Hematopoietic multipotent progenitor cell treated with erythropoietin and hydrocortisone succinate and interleukin-3 and kit ligand, for 6 days (in vitro differentiated cells): Measurements from ENCODE around the gene TMEM119.

Experiments used
- DNase-seq: peaks from one replicate; pipeline ENCODE4 v3.0.0-alpha.2; 2015

Gene TMEM119

GRCh38 chr12:108614639-108615038 lies 16.8 kb upstream of the TMEM119 start:
- DNase-seq, result no peak

- DNase-seq, result no peak
Measured at GRCh38 chr12:108614041-108614440, 16.2 kb upstream of the TMEM119 start.

DNA sequence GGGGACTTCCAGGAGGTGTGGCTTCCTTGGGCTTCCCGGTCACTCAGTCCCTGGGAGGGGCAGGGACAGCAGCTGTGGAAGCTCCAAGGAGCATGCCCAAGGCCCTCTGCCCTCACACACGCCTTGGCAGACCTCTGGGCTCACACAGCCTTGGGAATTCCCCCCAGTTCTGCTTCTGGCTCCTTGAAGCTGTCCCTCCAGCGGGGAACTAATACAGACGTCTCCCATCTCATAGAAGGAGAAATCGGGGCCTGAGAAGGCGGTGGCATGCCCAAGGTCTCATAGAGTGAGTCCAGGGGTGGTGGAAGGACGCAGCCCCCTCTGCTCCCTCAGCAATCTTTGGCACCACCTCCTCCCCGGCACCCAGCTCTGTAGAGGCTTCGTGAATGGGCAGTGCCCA lies 15.7 kb upstream of the TMEM119 start:
- DNase-seq, result no peak

DNA sequence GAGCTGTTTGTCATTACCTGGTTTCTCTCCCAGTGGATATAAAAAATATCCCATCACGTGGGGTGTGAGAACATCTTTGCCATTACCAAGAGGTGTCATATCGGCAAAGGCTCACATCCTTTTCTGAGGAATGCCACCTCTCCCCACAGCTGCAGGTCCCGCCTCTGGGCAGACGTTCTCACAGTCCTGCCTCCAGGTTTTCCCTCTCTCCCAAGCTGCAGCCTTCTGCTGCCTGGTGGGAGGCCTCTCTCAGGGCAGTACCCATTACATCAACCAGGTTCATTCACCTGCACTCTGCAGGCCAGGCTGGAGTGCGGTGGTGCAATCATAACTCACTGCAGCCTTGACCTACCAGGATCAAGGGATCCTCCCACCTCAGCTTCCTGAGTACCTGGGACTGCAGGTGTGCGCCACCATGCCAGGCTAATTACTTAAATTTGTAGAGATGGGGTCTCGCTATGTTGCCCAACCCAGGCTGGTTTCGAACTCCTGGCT lies 15.0 kb upstream of the TMEM119 start:
- DNase-seq, result no peak

DNA sequence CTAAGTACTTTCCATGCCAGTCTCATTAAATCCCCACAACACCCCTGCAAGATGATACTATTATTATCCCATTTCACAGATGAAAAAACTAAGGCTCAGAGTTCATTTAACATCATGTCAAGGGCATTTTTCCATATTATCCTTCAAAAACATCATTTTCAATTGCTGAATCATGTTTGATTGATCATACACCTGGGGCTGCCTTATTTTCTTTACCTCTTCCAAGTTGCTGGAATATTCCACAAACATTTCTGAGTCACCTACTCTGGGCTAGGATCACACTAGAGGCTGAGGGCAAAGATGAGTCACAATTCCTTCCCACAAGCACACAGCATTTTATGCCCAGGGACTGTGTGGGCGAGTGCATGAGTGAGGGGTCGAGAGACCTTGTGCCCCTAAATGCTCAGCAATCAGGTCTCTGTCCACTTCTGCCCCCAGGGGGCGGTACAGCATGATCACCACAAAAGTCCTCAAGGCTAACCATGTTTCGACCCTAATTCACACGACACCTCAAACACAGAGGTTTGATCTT lies 14.1 kb upstream of the TMEM119 start:
- DNase-seq, result peak; percentile 74

DNA sequence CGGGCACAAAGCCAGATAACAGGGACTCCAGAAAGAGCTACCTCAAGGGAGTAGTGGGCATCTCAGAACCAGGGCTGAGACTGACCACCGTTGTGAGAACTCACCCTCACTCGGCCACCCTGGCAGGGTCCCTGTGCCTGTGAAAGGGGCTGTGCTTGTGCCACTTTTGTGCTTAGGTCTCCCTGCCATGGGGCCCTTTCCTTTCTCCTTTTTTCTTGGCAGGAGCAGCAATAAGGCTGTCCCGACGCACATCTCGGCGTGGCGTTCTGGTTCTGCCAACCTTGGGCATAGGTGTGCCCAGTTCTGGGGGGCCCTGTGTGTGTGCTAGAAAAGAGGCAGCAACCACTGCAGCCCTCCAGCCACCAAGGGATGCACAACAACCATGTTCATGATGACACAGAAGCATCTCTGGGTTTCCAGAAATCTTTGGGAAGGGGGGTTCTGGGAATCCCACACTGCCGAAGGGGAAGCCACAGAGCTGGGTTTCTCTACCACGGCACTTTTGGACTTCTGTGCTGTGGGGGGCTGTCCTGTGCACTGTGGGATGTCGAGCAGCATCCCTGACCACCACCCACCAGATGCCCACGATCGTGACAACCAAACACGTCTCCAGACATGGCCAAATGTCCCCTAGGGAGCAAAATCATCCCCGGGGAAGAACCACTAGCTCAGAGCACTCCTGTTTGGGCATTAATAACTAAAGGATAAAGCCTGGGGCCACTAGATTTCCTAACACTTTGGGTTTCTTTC lies 13.1 kb upstream of the TMEM119 start:
- no peak for DNase-seq

DNA sequence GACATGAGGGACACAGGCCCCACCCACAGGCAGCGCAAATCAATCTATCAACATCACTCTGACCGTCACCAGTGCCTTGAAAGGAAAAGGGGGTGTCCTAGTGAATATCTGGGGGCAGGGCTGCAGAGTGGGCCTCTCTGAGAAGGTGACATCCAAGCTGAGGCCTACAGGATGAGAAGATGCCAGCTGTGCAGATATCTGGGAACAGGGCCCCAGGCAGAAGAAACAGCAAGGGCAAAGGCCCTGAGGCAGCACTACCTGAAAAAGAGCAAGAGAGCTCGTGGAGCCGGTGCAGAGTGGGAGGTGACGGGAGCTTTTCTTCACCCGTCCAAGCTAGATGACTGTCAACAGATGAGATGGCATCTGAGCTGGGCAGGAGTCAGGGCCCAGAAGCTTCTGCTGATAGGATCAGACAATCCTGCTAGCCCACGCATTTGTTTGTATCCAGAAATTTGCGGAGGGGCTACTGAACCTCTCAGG lies 12.5 kb upstream of the TMEM119 start:
- no peak for DNase-seq

GRCh38 chr12:108609537-108610335 lies 11.9 kb upstream of the TMEM119 start:
- peak; percentile 38 for DNase-seq

GRCh38 chr12:108608616-108609015 lies 10.7 kb upstream of the TMEM119 start:
- DNase-seq, result no peak

DNA sequence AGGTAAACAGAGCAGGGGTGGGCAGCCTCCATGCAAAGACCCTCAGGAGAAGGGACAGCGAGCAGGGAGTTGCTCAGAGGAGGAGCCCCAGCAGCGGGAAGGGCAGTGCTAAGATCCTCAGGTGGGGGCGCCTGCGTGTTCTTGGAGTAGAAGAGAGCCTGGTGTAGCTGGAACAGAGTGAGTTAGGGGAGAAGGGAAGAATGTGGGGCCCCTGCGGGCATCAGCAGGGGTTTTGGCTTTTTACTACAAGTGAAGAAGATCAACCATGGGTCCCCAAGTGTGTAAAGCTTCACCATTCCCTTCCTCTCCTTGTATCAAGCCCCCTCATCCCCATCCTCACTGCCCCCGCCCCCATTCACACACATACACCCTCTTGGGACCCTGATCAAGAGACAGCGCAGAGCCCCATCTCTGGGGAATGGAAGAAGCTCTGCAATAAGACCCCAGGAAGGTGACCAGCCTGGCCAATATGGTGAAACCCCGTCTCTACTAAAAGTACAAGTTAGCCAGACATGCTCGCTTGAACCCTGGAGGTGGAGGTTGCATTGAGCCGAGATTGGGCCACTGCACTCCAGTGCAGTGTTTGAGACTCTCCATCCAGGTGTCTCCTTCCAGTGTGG lies 10.2 kb upstream of the TMEM119 start:
- no peak for DNase-seq

- no peak for DNase-seq
Measured at GRCh38 chr12:108606492-108606891, 8.6 kb upstream of the TMEM119 start.

DNA sequence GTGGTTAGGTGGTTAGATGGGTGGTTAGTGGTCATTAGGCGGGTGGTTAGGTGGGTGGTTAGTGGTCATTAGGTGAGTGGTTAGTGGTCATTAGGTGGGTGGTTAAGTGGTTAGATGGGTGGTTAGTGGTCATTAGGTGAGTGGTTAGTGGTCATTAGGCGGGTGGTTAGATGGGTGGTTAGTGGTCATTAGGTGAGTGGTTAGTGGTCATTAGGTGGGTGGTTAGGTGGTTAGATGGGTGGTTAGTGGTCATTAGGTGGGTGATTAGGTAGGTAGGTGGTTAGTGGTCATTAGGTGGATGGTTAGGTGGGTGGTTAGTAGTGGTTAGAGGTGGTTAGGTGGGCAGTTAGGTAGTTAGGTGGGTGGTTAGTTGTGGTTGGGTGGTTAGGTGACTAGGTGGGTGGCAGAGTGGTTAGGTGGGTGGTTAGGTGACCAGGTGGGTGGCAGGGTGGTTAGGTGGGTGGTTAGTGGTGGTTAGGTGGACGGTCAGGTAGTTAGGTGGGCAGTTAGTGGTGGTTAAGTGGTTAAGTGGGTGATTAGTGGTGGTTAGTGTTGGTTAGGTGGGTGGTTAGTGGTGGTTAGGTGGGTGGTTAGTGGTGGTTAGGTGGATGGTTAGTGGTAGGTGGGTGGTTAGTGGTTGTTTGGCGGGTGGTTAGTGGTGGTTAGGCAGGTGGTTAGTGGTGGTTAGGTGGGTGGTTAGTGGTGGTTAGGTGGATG lies 8.0 kb upstream of the TMEM119 start:
- no peak for DNase-seq

DNA sequence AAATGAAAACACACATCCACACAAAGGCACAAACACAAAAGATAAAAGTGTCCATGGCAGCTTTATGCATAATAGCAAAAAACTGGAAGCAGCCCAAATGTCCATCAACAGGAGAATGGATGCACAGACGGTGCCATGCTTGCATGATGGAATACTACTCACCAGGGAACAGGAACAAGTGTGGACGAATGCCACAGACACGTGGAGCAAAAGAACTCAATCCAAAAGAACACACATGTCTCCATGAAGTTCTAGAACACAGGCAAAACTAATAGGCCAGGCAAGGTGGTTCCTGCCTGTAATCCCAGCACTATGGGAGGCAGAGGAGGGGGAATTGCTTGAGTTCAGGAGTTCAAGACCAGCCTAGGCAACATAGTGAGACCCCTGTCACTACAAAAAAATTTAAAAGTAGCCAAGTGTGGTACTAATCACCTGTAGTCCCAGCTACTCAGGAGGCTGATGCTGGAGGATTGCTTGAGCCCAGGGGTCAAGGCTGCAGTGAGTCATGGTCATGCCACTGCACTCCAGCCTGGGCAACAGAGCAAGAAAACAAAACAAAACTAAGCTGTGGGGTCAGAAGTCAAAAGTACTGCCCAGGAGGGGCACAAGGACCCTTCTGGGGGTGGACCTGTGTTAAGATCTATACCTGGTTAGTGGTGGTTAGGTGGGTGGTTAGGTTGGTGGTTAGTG lies 7.3 kb upstream of the TMEM119 start:
- DNase-seq, result no peak

DNA sequence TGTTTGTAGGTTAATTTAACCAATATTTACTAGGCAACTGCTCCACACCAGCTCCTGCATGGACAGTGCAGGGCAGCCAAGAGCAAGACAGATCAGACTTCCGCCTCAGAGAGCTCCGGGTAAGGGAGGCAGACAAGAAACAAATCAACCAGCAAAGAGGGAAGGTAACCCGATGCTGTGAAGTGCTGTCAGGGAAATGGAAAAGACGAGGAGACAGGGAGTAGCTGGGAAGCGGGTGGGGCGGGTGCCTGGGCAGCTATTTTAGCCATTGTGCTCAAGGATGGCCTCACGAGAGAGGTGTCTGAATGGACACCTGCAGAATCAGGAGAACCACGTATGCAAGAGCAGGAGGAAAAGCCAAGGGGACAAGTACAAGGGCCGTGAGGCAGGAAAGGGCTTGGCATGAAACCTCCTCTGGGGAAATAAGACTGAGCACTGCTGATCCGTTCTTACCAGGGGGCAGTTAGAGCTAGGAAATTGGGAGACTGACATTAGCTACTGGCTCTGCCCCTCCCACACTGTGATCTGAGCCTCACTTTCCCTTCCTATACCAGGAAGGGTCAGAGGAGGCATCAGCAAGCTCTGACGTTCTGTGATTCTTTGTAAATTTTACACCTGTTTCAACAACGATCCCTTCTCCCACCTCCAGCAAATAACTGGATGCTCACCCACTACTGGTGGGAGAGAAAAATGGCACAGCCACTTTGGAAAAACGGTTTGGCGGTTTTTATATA lies 6.5 kb upstream of the TMEM119 start:
- no peak for DNase-seq

GRCh38 chr12:108603743-108604142 lies 5.9 kb upstream of the TMEM119 start:
- DNase-seq, result no peak

GRCh38 chr12:108602976-108603704 lies 5.3 kb upstream of the TMEM119 start:
- DNase-seq, result no peak

DNA sequence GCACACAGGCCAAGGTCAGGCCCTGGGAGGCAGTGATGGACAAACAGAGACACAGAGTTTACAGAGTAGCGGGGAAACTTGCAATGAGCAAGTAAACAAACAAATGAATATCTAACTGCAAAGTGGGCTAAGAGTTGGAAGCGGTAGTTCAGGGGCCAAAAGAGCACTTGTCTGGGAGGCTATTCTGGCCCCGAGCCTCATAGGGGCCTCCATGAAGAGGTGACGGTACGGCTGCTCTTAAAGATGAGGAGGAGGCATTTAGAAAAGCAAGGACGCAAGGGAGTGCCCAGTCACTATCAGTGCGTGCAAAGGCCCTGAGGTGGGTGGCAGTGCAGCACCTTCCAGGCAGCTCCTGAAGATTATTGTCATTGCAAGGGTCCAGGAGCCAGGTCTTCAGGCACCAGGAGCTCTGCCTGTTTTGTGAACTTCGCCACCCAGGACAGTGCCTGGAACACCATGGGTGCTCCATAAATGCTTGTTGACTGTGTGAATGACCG lies 4.4 kb upstream of the TMEM119 start:
- no peak for DNase-seq

DNA sequence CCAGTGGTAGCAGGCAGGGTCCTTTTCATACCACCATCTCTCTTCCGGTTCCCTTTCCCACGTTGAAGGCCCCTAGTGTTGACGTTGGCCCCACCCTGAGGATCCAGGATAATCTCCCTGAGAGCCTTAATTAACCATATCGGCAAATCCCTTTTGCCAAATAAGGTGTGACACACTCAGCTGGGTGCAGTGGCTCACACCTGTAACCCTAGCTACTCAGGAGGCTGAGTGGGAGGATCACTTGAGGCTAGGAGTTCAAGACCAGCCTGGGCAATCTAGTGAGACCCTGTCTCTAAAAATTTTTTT lies 2.8 kb upstream of the TMEM119 start:
- DNase-seq, result no peak

GRCh38 chr12:108599948-108600701 lies 2.2 kb upstream of the TMEM119 start:
- no peak for DNase-seq

GRCh38 chr12:108599541-108599940 lies 1.7 kb upstream of the TMEM119 start:
- no peak for DNase-seq
